ENCODE data around the gene NDUFV1. TPM values are rescaled to one million over a fixed set of nuclear protein-coding genes. Genes with fewer than 3 reads are reported as not detected.

The NDUFV1 gene
- total RNA-seq, 1 experiment from 2014 or later: 242 TPM

DNA sequence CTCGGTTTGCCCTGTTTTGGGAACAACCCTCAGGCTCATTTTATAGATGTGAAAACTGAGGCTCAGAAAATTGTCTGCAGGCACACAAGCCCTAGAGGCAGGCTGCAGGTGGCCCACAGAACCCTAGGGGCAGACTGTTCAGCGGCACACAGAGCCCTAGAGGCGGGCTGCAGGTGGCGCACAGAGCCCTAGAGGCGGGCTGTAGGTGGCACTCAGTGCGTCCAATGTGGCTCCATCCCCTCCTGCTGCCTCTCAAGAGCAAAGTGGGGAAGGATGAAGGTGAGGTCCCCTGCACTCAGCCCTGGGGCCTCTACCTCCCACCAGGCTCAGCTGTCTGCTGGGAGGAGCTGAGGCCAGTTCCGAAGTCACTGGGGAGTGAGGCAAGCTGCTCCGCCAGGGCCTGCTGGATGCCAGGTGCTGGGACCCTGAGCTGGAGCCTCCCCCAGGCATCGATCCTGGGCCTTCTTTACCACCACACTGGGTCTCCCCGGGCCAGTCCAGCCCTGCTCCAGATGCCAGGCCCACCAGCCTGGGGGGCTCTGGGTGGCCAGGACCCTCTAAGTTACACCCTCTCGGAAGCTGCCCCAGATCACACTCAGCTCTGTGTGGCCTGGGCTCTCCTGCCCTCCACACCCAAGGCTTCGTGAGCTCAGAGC, 41.5 kb downstream of the NDUFV1 start:
- Histone ChIP-seq H3K4me3 (replicated peaks in 1 of 2; ENCODE audit: low read depth in 1 of 2, low read length in 2 of 2) (no peak overlapping the region), H3K79me2 (ENCODE audit: insufficient read depth, low read length) (no peaks in the 10 kb centered on the region), H3K9ac (ENCODE audit: low read length) (no peak overlapping the region), H3K36me3 (ENCODE audit: control insufficient read depth in 1 of 2, insufficient read depth in 2 of 2, low read length in 2 of 2) (no peaks in the 10 kb centered on the region), H3K27me3 (ENCODE audit: insufficient read depth, low read length) (no peaks in the 10 kb centered on the region), H3K4me1 (ENCODE audit: control insufficient read depth in 1 of 2, insufficient read depth in 2 of 2, low read length in 2 of 2) (peaks cover 2 to 17% of the 10 kb centered on the region in 2 experiments; a peak in 3 of 4 replicates), H3K4me2 (ENCODE audit: low read length) (no peak overlapping the region), H4K20me1 (ENCODE audit: insufficient read depth) (no peaks in the 10 kb centered on the region), H3K27ac (ENCODE audit: low read depth, low read length) (no peak overlapping the region), H3K9me3 (ENCODE audit: control insufficient read depth in 1 of 2, insufficient read depth in 1 of 2, low read depth in 1 of 2, low read length in 2 of 2) (no peaks in the 10 kb centered on the region; a peak in 1 of 4 replicates), H3K9me2 (ENCODE audit: insufficient read depth) (no peaks in the 10 kb centered on the region), H2AFZ (ENCODE audit: low read depth, low read length, poor library complexity, severe bottlenecking) (no peak overlapping the region)
- CTCF ChIA-PET: interaction anchor here (0.8 to 2.0 kb wide), 2 partner anchors 11 to 34 kb away, joined by 3 to 10 read pairs; no protein-coding TSS in a partner anchor
- ATAC-seq: peak; percentile 99
- TF ChIP-seq, protein P1, sequence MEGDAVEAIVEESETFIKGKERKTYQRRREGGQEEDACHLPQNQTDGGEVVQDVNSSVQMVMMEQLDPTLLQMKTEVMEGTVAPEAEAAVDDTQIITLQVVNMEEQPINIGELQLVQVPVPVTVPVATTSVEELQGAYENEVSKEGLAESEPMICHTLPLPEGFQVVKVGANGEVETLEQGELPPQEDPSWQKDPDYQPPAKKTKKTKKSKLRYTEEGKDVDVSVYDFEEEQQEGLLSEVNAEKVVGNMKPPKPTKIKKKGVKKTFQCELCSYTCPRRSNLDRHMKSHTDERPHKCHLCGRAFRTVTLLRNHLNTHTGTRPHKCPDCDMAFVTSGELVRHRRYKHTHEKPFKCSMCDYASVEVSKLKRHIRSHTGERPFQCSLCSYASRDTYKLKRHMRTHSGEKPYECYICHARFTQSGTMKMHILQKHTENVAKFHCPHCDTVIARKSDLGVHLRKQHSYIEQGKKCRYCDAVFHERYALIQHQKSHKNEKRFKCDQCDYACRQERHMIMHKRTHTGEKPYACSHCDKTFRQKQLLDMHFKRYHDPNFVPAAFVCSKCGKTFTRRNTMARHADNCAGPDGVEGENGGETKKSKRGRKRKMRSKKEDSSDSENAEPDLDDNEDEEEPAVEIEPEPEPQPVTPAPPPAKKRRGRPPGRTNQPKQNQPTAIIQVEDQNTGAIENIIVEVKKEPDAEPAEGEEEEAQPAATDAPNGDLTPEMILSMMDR (IDR thresholded peaks at IDR 0.05 in 2 of 3, conservative IDR thresholded peaks at IDR 0.05 in 1 of 3; ENCODE audit: borderline replicate concordance in 1 of 3, insufficient read depth in 1 of 3, low read depth in 2 of 3, low read length in 2 of 3): peak; percentile 73 to 93 (median 84)
- no peak for TF ChIP-seq SIN3A (IDR thresholded peaks at IDR 0.05; ENCODE audit: low read depth)
- peak; percentile 70 for TF ChIP-seq RAD21 (IDR thresholded peaks at IDR 0.05; ENCODE audit: low read depth)
- no peak for TF ChIP-seq ZFX (IDR thresholded peaks at IDR 0.05)
- TF ChIP-seq, protein P2, sequence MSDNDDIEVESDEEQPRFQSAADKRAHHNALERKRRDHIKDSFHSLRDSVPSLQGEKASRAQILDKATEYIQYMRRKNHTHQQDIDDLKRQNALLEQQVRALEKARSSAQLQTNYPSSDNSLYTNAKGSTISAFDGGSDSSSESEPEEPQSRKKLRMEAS (IDR thresholded peaks at IDR 0.05): no peak
- no peak for TF ChIP-seq CBX3 (IDR thresholded peaks at IDR 0.05; ENCODE audit: low read depth)
- DNase-seq (ENCODE audit: low read depth, low spot score): peak; percentile 59
- intact Hi-C loops (cut with micrococcal nuclease): loop anchor here (10.0 kb wide), 1 partner anchor 157 kb away; no protein-coding TSS in a partner anchor
- RAD21 ChIA-PET (ENCODE audit: low non-redundant PET in 1 of 2, low total read pairs in 2 of 2, uncharacterized antibody in 2 of 2, unreplicated experiment in 2 of 2): no interaction called here
- POLR2A ChIA-PET: no interaction called here
- BruUV-seq (replicated peaks): no TSS peak

Measured in HCT116 (cell line).